ENCODE data around the gene DENND6B.

Gene DENND6B

GRCh38 chr22:50314081-50314454 is 12.7 kb downstream of the DENND6B start:
- H3K4me3 ChIP-seq (ENCODE audit: low read depth, low read length): no peak overlapping the region
- H3K4me2 ChIP-seq (ENCODE audit: low read length): no peak overlapping the region
- no peak overlapping the region for H2AFZ ChIP-seq (ENCODE audit: insufficient read depth, low read length, poor library complexity)
- WGBS (ENCODE audit: extremely low coverage, insufficient coverage, insufficient read length): no CpG with 5 or more reads among the region's 14 CpGs
- H3K23ac ChIP-seq (ENCODE audit: low read length): no peak overlapping the region
- H3K27me3 ChIP-seq (ENCODE audit: insufficient read depth, low read length): no peaks in the 10 kb centered on the region
- no peak overlapping the region for H4K8ac ChIP-seq (ENCODE audit: low read depth, low read length)
- H2BK12ac ChIP-seq (ENCODE audit: low read length): no peak overlapping the region
- H3K14ac ChIP-seq (ENCODE audit: low read length): no peak overlapping the region
- H3K79me2 ChIP-seq (ENCODE audit: control insufficient read depth, insufficient read depth, low read length, poor library complexity): no peaks in the 10 kb centered on the region
- peaks cover 4 to 6% of the 10 kb centered on the region in 2 experiments for H3K4me1 ChIP-seq (ENCODE audit: control insufficient read depth in 1 of 2, insufficient read depth in 2 of 2, low read length in 2 of 2)
- H2BK120ac ChIP-seq (ENCODE audit: insufficient read depth, low read length, poor library complexity): no peak overlapping the region
- no peak overlapping the region for H4K12ac ChIP-seq (ENCODE audit: low read depth, low read length)
- no peak overlapping the region for H2BK5ac ChIP-seq (ENCODE audit: low read depth, low read length, poor library complexity)
- no peak overlapping the region for H3K4ac ChIP-seq (ENCODE audit: low read depth, low read length)
- no peak overlapping the region for H2AK5ac ChIP-seq (ENCODE audit: low read length)
- H4K91ac ChIP-seq (ENCODE audit: low read depth, low read length): no peak overlapping the region
- no peak overlapping the region for H3K9ac ChIP-seq (ENCODE audit: low read length)
- no peaks in the 10 kb centered on the region for H3K79me1 ChIP-seq (ENCODE audit: low read length)
- H3K36me3 ChIP-seq (ENCODE audit: control insufficient read depth in 1 of 2, insufficient read depth in 2 of 2, low read length in 2 of 2): no peaks in the 10 kb centered on the region
- no peak for DNase-seq
- H3K9me3 ChIP-seq (ENCODE audit: insufficient read depth, low read depth, low read length): no peaks in the 10 kb centered on the region
- H3K27ac ChIP-seq (ENCODE audit: low read depth, low read length): no peak overlapping the region
- H3K18ac ChIP-seq (ENCODE audit: low read length): no peak overlapping the region

GRCh38 chr22:50313600-50313999 is 13.2 kb downstream of the DENND6B start:
- H2AFZ ChIP-seq (ENCODE audit: insufficient read depth, low read length, poor library complexity): no peak overlapping the region
- H3K4ac ChIP-seq (ENCODE audit: low read depth, low read length): no peak overlapping the region
- H3K9me3 ChIP-seq (ENCODE audit: insufficient read depth, low read depth, low read length): no peaks in the 10 kb centered on the region
- no peak overlapping the region for H4K12ac ChIP-seq (ENCODE audit: low read depth, low read length)
- H3K4me1 ChIP-seq (ENCODE audit: control insufficient read depth in 1 of 2, insufficient read depth in 2 of 2, low read length in 2 of 2): peaks cover 4 to 6% of the 10 kb centered on the region in 2 experiments
- no peaks in the 10 kb centered on the region for H3K79me1 ChIP-seq (ENCODE audit: low read length)
- H3K36me3 ChIP-seq (ENCODE audit: control insufficient read depth in 1 of 2, insufficient read depth in 2 of 2, low read length in 2 of 2): no peaks in the 10 kb centered on the region
- H3K4me2 ChIP-seq (ENCODE audit: low read length): no peak overlapping the region
- H2BK12ac ChIP-seq (ENCODE audit: low read length): no peak overlapping the region
- H2AK5ac ChIP-seq (ENCODE audit: low read length): no peak overlapping the region
- H3K79me2 ChIP-seq (ENCODE audit: control insufficient read depth, insufficient read depth, low read length, poor library complexity): no peaks in the 10 kb centered on the region
- no peak overlapping the region for H3K27ac ChIP-seq (ENCODE audit: low read depth, low read length)
- H3K9ac ChIP-seq (ENCODE audit: low read length): no peak overlapping the region
- H4K91ac ChIP-seq (ENCODE audit: low read depth, low read length): no peak overlapping the region
- H3K27me3 ChIP-seq (ENCODE audit: insufficient read depth, low read length): no peaks in the 10 kb centered on the region
- H2BK5ac ChIP-seq (ENCODE audit: low read depth, low read length, poor library complexity): no peak overlapping the region
- no peak overlapping the region for H3K4me3 ChIP-seq (ENCODE audit: low read depth, low read length)
- no peak overlapping the region for H3K23ac ChIP-seq (ENCODE audit: low read length)
- H2BK120ac ChIP-seq (ENCODE audit: insufficient read depth, low read length, poor library complexity): no peak overlapping the region
- WGBS (ENCODE audit: extremely low coverage, insufficient coverage, insufficient read length): no CpG with 5 or more reads among the region's 17 CpGs
- no peak overlapping the region for H3K14ac ChIP-seq (ENCODE audit: low read length)
- no peak overlapping the region for H4K8ac ChIP-seq (ENCODE audit: low read depth, low read length)
- no peak overlapping the region for H3K18ac ChIP-seq (ENCODE audit: low read length)
- no peak for DNase-seq

GRCh38 chr22:50313021-50313420 is 13.8 kb downstream of the DENND6B start:
- Histone ChIP-seq H2BK5ac (ENCODE audit: low read depth, low read length, poor library complexity) (no peak overlapping the region), H3K4me3 (ENCODE audit: low read depth, low read length) (no peak overlapping the region), H3K27me3 (ENCODE audit: insufficient read depth, low read length) (no peaks in the 10 kb centered on the region), H4K91ac (ENCODE audit: low read depth, low read length) (no peak overlapping the region), H2AK5ac (ENCODE audit: low read length) (no peak overlapping the region), H3K4me2 (ENCODE audit: low read length) (no peak overlapping the region), H3K79me2 (ENCODE audit: control insufficient read depth, insufficient read depth, low read length, poor library complexity) (no peaks in the 10 kb centered on the region), H3K36me3 (ENCODE audit: control insufficient read depth in 1 of 2, insufficient read depth in 2 of 2, low read length in 2 of 2) (no peaks in the 10 kb centered on the region), H3K4me1 (ENCODE audit: control insufficient read depth in 1 of 2, insufficient read depth in 2 of 2, low read length in 2 of 2) (peaks cover 10% of the 10 kb centered on the region in 2 experiments), H3K9ac (ENCODE audit: low read length) (no peak overlapping the region), H3K79me1 (ENCODE audit: low read length) (peaks cover 4% of the 10 kb centered on the region), H2AFZ (ENCODE audit: insufficient read depth, low read length, poor library complexity) (no peak overlapping the region), H3K23ac (ENCODE audit: low read length) (no peak overlapping the region), H2BK120ac (ENCODE audit: insufficient read depth, low read length, poor library complexity) (no peak overlapping the region), H4K8ac (ENCODE audit: low read depth, low read length) (no peak overlapping the region), H3K4ac (ENCODE audit: low read depth, low read length) (no peak overlapping the region), H3K18ac (ENCODE audit: low read length) (no peak overlapping the region), H3K9me3 (ENCODE audit: insufficient read depth, low read depth, low read length) (no peaks in the 10 kb centered on the region), H2BK12ac (ENCODE audit: low read length) (no peak overlapping the region), H4K12ac (ENCODE audit: low read depth, low read length) (no peak overlapping the region), H3K14ac (ENCODE audit: low read length) (no peak overlapping the region), H3K27ac (ENCODE audit: low read depth, low read length) (no peak overlapping the region)
- WGBS (ENCODE audit: extremely low coverage, insufficient coverage, insufficient read length): no CpG with 5 or more reads among the region's 7 CpGs
- no peak for DNase-seq

GRCh38 chr22:50312371-50312770 is 14.4 kb downstream of the DENND6B start:
- no peak overlapping the region for H3K4me3 ChIP-seq (ENCODE audit: low read depth, low read length)
- no peak overlapping the region for H4K91ac ChIP-seq (ENCODE audit: low read depth, low read length)
- H2AK5ac ChIP-seq (ENCODE audit: low read length): no peak overlapping the region
- no peak overlapping the region for H4K12ac ChIP-seq (ENCODE audit: low read depth, low read length)
- H3K27ac ChIP-seq (ENCODE audit: low read depth, low read length): no peak overlapping the region
- no peak overlapping the region for H4K8ac ChIP-seq (ENCODE audit: low read depth, low read length)
- H3K36me3 ChIP-seq (ENCODE audit: control insufficient read depth in 1 of 2, insufficient read depth in 2 of 2, low read length in 2 of 2): no peaks in the 10 kb centered on the region
- H2BK120ac ChIP-seq (ENCODE audit: insufficient read depth, low read length, poor library complexity): no peak overlapping the region
- no peak overlapping the region for H3K18ac ChIP-seq (ENCODE audit: low read length)
- no peak overlapping the region for H3K4ac ChIP-seq (ENCODE audit: low read depth, low read length)
- H3K9ac ChIP-seq (ENCODE audit: low read length): no peak overlapping the region
- peaks cover 5% of the 10 kb centered on the region for H3K79me1 ChIP-seq (ENCODE audit: low read length)
- no peaks in the 10 kb centered on the region for H3K27me3 ChIP-seq (ENCODE audit: insufficient read depth, low read length)
- no CpG with 5 or more reads among the region's 12 CpGs for WGBS (ENCODE audit: extremely low coverage, insufficient coverage, insufficient read length)
- no peaks in the 10 kb centered on the region for H3K9me3 ChIP-seq (ENCODE audit: insufficient read depth, low read depth, low read length)
- no peaks in the 10 kb centered on the region for H3K79me2 ChIP-seq (ENCODE audit: control insufficient read depth, insufficient read depth, low read length, poor library complexity)
- H3K14ac ChIP-seq (ENCODE audit: low read length): no peak overlapping the region
- no peak for DNase-seq
- no peak overlapping the region for H3K4me2 ChIP-seq (ENCODE audit: low read length)
- no peak overlapping the region for H2AFZ ChIP-seq (ENCODE audit: insufficient read depth, low read length, poor library complexity)
- H3K23ac ChIP-seq (ENCODE audit: low read length): no peak overlapping the region
- peaks cover 13% of the 10 kb centered on the region in 2 experiments for H3K4me1 ChIP-seq (ENCODE audit: control insufficient read depth in 1 of 2, insufficient read depth in 2 of 2, low read length in 2 of 2)
- no peak overlapping the region for H2BK12ac ChIP-seq (ENCODE audit: low read length)
- no peak overlapping the region for H2BK5ac ChIP-seq (ENCODE audit: low read depth, low read length, poor library complexity)

Data from trophoblast cell (in vitro differentiated cells and primary cell).